Sigmoid colon (tissue), 7 donors: ENCODE data around the gene NDRG4. TPM values are rescaled to one million over a fixed set of nuclear protein-coding genes. Genes with fewer than 3 reads are reported as not detected.
A peak's percentile ranks its signal among the peaks of the same experiment; 100 is the strongest.

Experiments
- DNase-seq: peaks from one replicate; pipeline ENCODE4 v3.0.0-alpha.2; 2019
- H3K27ac ChIP-seq, 4 donors: fragments of 200-600 bp; sonication (generic); one replicate each; pipeline ENCODE4 v1.5.1; 2016 to 2019; ENCODE audit warnings: mild to moderate bottlenecking in 1 of 4
- H3K27me3 ChIP-seq, 3 donors: fragments of 200-600 bp; sonication (generic); one replicate each; pipeline ENCODE4 v1.5.1; 2019; ENCODE audit warnings: mild to moderate bottlenecking in 1 of 3
- H3K36me3 ChIP-seq, 4 donors: fragments of 200-600 bp; sonication (generic); one replicate each; pipeline ENCODE4 v1.5.1; 2016 to 2019
- H3K4me1 ChIP-seq, 4 donors: fragments of 200-600 bp; sonication (generic); one replicate each; pipeline ENCODE4 v1.5.1; 2017 to 2019
- H3K4me3 ChIP-seq, 4 donors: fragments of 200-600 bp; sonication (generic); one replicate each; pipeline ENCODE4 v1.5.1; 2017 to 2019; ENCODE audit warnings: mild to moderate bottlenecking in 2 of 4, moderate library complexity in 1 of 4
- H3K9me3 ChIP-seq, 4 donors: fragments of 200-600 bp in 3 of 4; sonication (generic) in 3 of 4; one replicate each; pipeline versions ENCODE4 v1.5.1 to v1.6.1; 2013 to 2019
- EP300 ChIP-seq, 4 donors: sonication (generic); formaldehyde crosslinking; IDR thresholded peaks; one replicate each; pipeline ENCODE4 v1.6.1; 2017; ENCODE audit warnings: antibody characterized with exemption in 4 of 4
- POLR2A ChIP-seq, 2 donors: fragments of 450-650 bp; IDR thresholded peaks; one replicate each; pipeline ENCODE4 v1.6.1; 2016; ENCODE audit warnings: antibody characterized with exemption in 2 of 2, mild to moderate bottlenecking in 2 of 2, moderate library complexity in 2 of 2
- POLR2AphosphoS5 ChIP-seq, 4 donors: sonication (generic); formaldehyde crosslinking; IDR thresholded peaks; one replicate each; pipeline ENCODE4 v1.6.1; 2017; ENCODE audit warnings: antibody characterized with exemption in 4 of 4
- WGBS, 2 donors: extraction: QIAGEN DNeasy Blood & Tissue Kit; methylation state at CpG; one replicate each; pipeline ENCODE4 v1.1.7; 2013; 5-methylcytosine and 5-hydroxymethylcytosine counted together
- intact Hi-C: fragments of 100-400 bp; cut with DNase I; formaldehyde crosslinking; loops from one replicate; pipeline ENCODE4 v1.15.1; 2023
- polyA plus RNA-seq, 3 donors: library from polyadenylated mRNA; stranded (reverse); fragments of 200-250 nt; gene quantifications; one replicate each; pipeline ENCODE4 v1.2.3, GENCODE V29; 2013
- total RNA-seq, 4 donors: library from RNA; depleted of rRNA; stranded (reverse); fragments of >200 nt; gene quantifications; one replicate each; pipeline ENCODE4 v1.1.0, GENCODE V29; 2016
- TF ChIP-seq, protein P1 (sequence below), 4 experiments: fragments of 450-650 bp in 3 of 4; fragments of 200-600 bp in 1 of 4; IDR thresholded peaks; one replicate each; pipeline ENCODE4 v1.5.1; 2016 to 2019; ENCODE audit warnings: antibody characterized with exemption in 4 of 4, mild to moderate bottlenecking in 3 of 4, moderate library complexity in 2 of 4
- donor health status: healthy with polysubstance abuse.
- donor health status: Bipolar disorder and iron deficiency.
- donor health status: healthy.

The NDRG4 gene
- total and polyA plus RNA-seq, 7 donors: 3.6 to 21.0 (median 16.6) TPM

DNA sequence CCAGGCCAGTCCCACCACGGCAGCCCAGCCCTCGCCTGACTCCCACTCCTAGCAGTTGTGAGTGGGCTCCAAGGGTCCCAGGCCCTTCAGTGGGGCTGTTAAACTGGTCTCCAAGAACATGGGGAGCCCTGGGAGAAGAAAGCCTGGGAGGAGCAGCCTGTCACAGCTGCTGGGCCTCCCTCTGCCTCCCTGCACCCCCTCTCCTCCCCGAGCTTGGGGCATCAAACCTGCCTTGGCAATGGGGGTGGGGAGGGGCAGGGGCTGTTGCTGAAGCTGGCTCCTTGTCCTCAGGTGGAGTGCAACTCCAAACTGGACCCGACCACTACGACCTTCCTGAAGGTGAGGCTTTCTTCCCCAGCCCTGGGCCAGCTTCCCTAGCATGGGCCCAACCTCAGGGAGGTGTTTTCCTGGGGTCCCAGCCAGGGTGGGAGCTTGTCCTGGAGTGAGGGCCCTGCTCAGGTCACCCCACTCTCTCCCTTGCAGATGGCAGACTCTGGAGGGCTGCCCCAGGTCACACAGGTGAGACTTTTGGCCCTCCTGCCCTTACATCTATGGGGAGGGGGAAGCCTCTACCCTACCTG is 8.8 kb downstream of the NDRG4 start:
- Histone ChIP-seq H3K4me3 (no peak overlapping the region), H3K9me3 (no peaks in the 10 kb centered on the region), H3K36me3 (no peaks in the 10 kb centered on the region), H3K27ac (no peak overlapping the region), H3K4me1 (peaks cover 0 to 6% (median 0%) of the 10 kb centered on the region in 4 donors), H3K27me3 (peaks cover 0 to 14% (median under 1%) of the 10 kb centered on the region in 3 donors)
- DNase-seq: peak; percentile 59
- no peak for TF ChIP-seq POLR2A (IDR thresholded peaks at IDR 0.05)
- 73 to 80% methylated on average over 5 of the region's 5 CpGs for WGBS, 2 donors
- intact Hi-C loops: no loop called here

- no peaks in the 10 kb centered on the region for H3K36me3 ChIP-seq
- H3K27me3 ChIP-seq: peaks cover 0 to 6% (median 0%) of the 10 kb centered on the region in 3 donors
- peaks cover 0 to 11% (median 5%) of the 10 kb centered on the region in 4 donors for H3K4me1 ChIP-seq
- H3K4me3 ChIP-seq: no peak overlapping the region
- H3K27ac ChIP-seq: no peak overlapping the region
- 91 to 93% methylated on average over 9 of the region's 9 CpGs for WGBS, 2 donors
- peak; percentile 43 for DNase-seq
- no peaks in the 10 kb centered on the region for H3K9me3 ChIP-seq
- TF ChIP-seq EP300 (IDR thresholded peaks at IDR 0.05) (no peak), POLR2AphosphoS5 (IDR thresholded peaks at IDR 0.05) (no peak), POLR2A (IDR thresholded peaks at IDR 0.05) (no peak)
- TF ChIP-seq, protein P1, sequence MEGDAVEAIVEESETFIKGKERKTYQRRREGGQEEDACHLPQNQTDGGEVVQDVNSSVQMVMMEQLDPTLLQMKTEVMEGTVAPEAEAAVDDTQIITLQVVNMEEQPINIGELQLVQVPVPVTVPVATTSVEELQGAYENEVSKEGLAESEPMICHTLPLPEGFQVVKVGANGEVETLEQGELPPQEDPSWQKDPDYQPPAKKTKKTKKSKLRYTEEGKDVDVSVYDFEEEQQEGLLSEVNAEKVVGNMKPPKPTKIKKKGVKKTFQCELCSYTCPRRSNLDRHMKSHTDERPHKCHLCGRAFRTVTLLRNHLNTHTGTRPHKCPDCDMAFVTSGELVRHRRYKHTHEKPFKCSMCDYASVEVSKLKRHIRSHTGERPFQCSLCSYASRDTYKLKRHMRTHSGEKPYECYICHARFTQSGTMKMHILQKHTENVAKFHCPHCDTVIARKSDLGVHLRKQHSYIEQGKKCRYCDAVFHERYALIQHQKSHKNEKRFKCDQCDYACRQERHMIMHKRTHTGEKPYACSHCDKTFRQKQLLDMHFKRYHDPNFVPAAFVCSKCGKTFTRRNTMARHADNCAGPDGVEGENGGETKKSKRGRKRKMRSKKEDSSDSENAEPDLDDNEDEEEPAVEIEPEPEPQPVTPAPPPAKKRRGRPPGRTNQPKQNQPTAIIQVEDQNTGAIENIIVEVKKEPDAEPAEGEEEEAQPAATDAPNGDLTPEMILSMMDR (IDR thresholded peaks at IDR 0.05): no peak
- intact Hi-C loops: loop anchor here (10.0 kb wide), 3 partner anchors 115 to 775 kb away; partner anchors contain the start of genes CNOT1, GOT2 and KATNB1
Measured at GRCh38 chr16:58509256-58510096, 9.5 kb downstream of the NDRG4 start.

GRCh38 chr16:58510097-58510775 is 10.3 kb downstream of the NDRG4 start:
- peak; percentile 44 for DNase-seq
- H3K27ac ChIP-seq: no peak overlapping the region
- WGBS, 2 donors: 94 to 96% methylated on average over 18 of the region's 18 CpGs
- no peak overlapping the region for H3K4me3 ChIP-seq
- peaks cover 0 to 3% (median 0%) of the 10 kb centered on the region in 3 donors for H3K27me3 ChIP-seq
- TF ChIP-seq POLR2AphosphoS5 (IDR thresholded peaks at IDR 0.05): no peak
- TF ChIP-seq, protein P1 (IDR thresholded peaks at IDR 0.05): no peak
- no peak for TF ChIP-seq EP300 (IDR thresholded peaks at IDR 0.05)
- no peaks in the 10 kb centered on the region for H3K9me3 ChIP-seq
- intact Hi-C loops: loop anchor here (10.0 kb wide), 3 partner anchors 115 to 775 kb away; partner anchors contain the start of genes CNOT1, GOT2 and KATNB1
- H3K4me1 ChIP-seq: peaks cover 0 to 17% (median 10%) of the 10 kb centered on the region in 4 donors
- no peaks in the 10 kb centered on the region for H3K36me3 ChIP-seq

GRCh38 chr16:58510776-58511628 is 11.1 kb downstream of the NDRG4 start:
- TF ChIP-seq, protein P1 (IDR thresholded peaks at IDR 0.05): no peak
- TF ChIP-seq POLR2A (IDR thresholded peaks at IDR 0.05) (no peak), POLR2AphosphoS5 (IDR thresholded peaks at IDR 0.05) (no peak), EP300 (IDR thresholded peaks at IDR 0.05) (no peak)
- Histone ChIP-seq H3K4me1 (peaks cover 0 to 17% (median 11%) of the 10 kb centered on the region in 4 donors), H3K9me3 (no peaks in the 10 kb centered on the region), H3K27ac (no peak overlapping the region), H3K36me3 (no peaks in the 10 kb centered on the region), H3K4me3 (no peak overlapping the region), H3K27me3 (peaks cover 0 to 3% (median 0%) of the 10 kb centered on the region in 3 donors)
- peak; percentile 63 for DNase-seq
- intact Hi-C loops: loop anchor here (10.0 kb wide), 3 partner anchors 114 to 776 kb away; partner anchors contain the start of genes CNOT1, GOT2 and KATNB1
- 88 to 91% methylated on average over 30 of the region's 30 CpGs for WGBS, 2 donors
